TTC549 (cell line): ENCODE results near the gene SMOC2.
"Not testable (repeated sequence)": the region's sequence is repeated elsewhere in the genome, so short reads cannot be mapped to it uniquely, and the experiment has no call there.

Source experiments
- FAIRE-seq: peaks from 2 replicates; lab custom pipeline; 2012; peaks lifted over from hg19 to GRCh38; lab: Jason Lieb, UNC

SMOC2 gene

GRCh38 chr6:168601546-168601945, 160.6 kb downstream of the SMOC2 start:
- FAIRE-seq = no peak

DNA sequence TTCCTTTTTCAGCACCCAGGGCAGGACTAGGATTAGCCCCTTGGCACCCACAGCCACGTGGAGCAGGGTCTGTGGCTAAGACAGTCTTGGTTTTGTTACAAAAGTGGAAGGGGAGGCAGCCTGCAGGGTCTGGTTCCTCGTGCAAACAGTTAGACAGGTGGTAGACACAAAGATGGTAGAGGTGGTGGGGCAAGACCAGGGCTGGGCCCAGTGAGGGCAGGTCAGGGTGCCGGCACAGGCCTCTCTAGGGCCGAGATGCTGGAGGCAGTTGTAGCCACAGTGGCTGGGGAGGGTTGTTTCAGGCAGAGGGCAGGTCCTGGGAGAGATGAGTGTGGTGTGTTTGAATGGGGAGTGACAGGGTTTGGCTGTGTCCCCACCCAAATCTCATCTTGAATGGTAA, 161.6 kb downstream of the SMOC2 start:
- FAIRE-seq = no peak

GRCh38 chr6:168603234-168603633, 162.2 kb downstream of the SMOC2 start:
- FAIRE-seq = no peak

- no peak for FAIRE-seq
Measured at GRCh38 chr6:168605964-168606363, 165.0 kb downstream of the SMOC2 start.

DNA sequence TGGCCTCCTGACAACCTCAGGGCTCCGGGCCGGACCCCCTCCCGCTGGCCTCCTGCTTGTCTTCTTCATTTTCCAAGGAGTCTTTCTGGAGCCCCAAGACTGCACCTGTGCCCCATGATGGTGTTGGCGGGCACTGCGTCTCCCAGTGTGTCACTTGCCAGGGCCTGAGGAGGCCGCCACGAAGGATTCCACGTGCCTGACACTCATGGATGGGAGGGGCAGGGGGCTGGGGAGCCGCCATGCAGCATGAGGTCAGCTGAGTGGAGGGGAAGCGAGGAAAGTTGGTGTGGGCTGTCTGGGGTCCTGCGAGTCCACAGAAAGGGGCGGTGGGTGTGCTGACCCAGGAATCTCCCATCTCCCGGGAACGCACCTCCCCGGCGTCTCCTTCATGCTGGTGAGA, 165.7 kb downstream of the SMOC2 start:
- no peak for FAIRE-seq

GRCh38 chr6:168607272-168608112, 166.5 kb downstream of the SMOC2 start:
- FAIRE-seq = no peak

DNA sequence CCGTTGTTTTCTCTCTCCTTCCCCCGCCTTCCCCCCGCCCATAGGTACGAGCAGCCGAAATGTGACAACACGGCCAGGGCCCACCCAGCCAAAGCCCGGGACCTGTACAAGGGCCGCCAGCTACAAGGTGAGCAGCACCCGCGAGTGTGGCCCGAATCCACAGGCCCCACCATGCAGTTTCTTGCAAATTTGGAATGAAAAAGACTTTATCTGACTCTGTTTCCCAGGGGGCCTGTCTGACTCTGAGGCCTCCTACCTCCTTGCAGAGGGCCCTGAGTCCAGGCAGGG, 167.1 kb downstream of the SMOC2 start:
- no peak for FAIRE-seq

DNA sequence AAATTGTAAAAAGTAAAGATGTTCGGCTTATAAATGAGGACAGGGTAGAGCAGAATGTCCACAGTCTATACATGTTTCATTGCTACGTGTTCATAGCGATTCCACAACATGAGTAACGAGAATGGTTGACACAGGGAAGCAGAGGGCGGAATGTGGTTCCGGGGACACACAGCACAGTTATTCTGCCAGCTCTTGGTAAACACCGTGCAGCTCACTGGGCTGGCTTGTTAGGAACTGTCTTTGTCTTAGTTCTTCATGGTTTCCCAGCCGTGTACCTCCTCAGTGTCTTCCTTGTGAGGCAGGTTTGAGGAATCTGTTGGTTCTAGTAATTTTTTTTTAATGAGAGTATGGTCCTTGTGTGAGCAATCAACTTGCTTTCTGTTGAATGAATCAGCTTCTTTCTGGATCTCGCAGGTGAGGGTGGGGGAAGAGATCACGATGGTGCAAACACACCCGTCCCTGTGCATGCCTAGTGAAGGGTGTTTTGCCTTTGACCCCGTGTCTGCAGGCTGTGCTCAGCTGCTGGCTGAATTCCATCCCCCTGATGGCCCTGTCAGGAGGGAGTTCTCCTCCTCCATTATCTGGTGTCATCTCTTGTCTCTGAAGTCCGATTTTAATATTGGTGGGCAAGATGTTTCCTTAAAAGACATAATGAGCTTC, 168.2 kb downstream of the SMOC2 start:
- FAIRE-seq = no peak

GRCh38 chr6:168609914-168610490, 169.0 kb downstream of the SMOC2 start:
- FAIRE-seq = no peak

GRCh38 chr6:168610966-168611365, 170.0 kb downstream of the SMOC2 start:
- FAIRE-seq = not testable (repeated sequence)

DNA sequence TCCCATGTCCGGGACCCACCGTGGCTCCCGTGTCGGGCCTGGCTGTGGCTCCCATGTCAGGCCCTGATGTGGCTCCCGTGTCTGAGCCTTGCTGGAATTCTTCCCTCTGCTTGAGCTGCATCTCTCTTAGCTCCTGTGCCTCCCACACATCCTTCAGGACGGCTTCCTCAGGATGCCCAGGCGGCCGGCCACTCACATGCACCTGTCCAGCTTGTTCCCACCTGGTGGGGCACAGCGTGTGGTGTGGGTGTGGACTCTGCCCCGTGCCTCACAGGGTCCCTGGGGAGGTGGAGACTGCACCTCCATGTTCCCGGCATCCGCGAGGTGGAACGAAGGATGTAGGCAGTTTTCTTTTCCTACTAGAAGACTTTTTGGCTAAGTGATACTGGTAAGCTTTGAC, 170.7 kb downstream of the SMOC2 start:
- no peak for FAIRE-seq

DNA sequence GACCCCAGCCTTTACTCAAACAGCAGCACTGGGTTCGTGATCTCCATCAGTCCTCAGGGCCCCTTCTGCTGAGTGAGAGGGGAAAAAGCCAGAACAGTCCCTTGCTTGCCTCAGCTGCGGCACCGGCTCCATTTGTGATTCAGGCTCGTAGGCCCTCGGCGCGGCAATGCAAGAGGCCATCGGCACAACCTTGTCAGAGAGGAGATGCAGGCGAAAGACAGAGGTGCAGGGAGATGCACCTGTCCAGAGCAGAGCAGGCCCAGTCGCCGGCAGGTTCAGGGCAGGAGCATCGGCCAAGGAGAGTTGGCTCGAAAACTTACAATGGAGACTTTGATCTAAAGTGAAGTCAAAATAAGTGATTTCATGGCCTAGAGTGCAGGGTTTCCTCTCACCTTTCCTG, 171.6 kb downstream of the SMOC2 start:
- no peak for FAIRE-seq

- FAIRE-seq = no peak
Measured at GRCh38 chr6:168615837-168616236, 174.9 kb downstream of the SMOC2 start.

DNA sequence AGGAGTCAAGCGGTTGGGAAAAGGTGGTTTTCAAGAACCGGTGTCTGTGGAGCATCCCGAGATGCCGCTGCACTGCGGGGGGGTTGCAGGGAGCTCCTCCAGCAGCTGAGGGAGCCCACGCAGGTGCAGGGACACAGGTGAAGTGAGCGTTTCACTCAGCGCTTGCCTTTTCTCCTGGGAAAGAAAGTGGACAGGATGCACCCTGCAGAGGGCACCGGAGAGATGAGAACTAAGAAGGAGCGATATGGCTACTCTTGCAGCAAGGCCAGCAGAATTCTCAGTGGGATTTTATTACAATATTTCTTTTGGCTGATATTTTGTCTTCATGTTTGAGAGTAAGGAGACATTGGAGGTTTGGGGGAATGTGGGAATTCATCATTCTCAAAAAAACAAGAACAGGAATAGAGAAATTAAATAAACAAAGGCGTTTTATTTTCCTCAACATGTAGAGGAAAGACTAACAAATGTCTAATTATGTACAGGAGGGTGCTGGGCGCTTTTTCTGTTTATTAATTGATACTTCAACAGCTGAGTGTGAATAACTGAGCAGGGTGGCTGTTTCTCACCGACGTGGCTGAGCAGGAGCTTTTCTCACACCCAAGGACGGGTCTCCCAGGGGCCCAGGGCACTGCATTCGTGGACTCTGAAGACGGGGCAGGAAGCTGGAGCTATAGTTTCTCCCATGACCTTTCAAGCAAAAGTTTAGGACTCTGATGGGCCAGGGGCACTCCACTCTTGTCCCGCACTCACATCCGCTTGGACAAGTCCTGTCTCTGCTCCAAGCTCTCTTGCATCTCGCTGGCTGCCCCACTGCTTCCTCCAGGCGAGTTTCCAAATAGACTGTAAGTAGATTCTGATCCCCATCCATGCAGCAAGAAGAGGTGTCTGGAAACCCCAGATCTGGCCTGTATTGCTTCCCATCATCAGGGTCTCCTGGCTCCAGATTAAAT, 176.1 kb downstream of the SMOC2 start:
- FAIRE-seq = no peak

GRCh38 chr6:168618546-168619315, 177.7 kb downstream of the SMOC2 start:
- no peak for FAIRE-seq

- FAIRE-seq = no peak
Measured at GRCh38 chr6:168619560-168620314, 178.8 kb downstream of the SMOC2 start.

- no peak for FAIRE-seq
Measured at GRCh38 chr6:168620578-168620977, 179.6 kb downstream of the SMOC2 start.

DNA sequence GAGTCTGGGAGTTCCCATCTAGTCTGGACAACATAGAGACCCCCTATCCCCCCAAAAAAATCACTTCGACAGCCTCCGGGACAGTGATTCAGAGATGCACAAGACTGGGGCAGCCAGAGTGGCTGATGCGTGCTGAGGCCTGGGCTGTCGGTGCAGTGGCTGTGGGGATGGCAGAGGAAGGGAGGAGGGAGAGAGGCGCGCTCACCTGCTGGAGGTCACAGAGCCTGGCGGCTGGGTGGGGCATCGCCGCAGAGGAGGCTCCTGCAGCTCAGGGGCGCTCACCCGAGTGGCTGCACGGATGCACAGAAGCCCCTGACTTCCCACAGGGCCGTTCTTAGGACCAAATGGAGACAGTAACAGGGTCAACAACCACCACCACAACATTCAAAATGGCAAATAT, 182.8 kb downstream of the SMOC2 start:
- no peak for FAIRE-seq

GRCh38 chr6:168624540-168624939, 183.6 kb downstream of the SMOC2 start:
- no peak for FAIRE-seq

GRCh38 chr6:168624948-168625347, 184.0 kb downstream of the SMOC2 start:
- no peak for FAIRE-seq

GRCh38 chr6:168625602-168626001, 184.6 kb downstream of the SMOC2 start:
- no peak for FAIRE-seq
